Measurements from ENCODE around the gene MMP3. TPM values are rescaled to one million over a fixed set of nuclear protein-coding genes. Genes with fewer than 3 reads are reported as not detected.

MMP3 gene
- total RNA-seq, 2 experiments from 2014 or later = not detected

DNA sequence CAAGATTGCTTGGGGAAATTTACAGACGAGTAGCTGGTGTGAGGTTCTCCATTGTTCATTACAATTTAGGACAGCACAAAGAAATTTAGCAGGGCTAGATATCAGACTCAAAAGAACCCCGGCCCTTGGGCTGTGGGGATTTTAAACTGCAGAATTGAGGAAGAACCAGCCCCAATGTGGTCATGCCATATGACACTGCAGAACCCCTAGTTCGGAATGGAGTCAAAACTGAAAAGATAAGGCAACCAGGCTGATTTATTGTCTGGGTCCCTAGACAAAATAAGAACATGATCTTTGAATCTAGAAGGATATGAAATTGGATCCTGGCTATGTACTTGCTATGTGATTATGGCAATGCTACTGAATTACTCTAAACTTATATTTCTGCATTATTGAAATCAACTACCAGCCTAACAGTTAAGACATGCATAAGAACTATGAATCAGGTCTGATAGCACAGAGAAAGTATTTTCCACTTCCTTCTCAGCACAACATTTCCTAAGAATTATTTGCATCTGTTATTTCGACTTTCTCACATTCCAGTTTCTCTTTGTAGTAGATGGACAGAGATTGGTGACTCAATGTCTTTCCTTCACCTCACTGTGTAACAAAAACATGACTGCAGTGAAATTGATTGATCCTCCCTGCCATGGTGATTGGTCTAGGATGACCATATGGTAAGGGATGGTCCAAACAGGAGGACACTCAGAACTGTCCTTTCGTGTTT lies 13.2 kb downstream of the MMP3 start:
- no peaks in the 10 kb centered on the region for H3K4me1 Mint-ChIP-seq (ENCODE audit: low read depth)
- no peak overlapping the region for H3K27ac Mint-ChIP-seq
- TF ChIP-seq, protein P1, sequence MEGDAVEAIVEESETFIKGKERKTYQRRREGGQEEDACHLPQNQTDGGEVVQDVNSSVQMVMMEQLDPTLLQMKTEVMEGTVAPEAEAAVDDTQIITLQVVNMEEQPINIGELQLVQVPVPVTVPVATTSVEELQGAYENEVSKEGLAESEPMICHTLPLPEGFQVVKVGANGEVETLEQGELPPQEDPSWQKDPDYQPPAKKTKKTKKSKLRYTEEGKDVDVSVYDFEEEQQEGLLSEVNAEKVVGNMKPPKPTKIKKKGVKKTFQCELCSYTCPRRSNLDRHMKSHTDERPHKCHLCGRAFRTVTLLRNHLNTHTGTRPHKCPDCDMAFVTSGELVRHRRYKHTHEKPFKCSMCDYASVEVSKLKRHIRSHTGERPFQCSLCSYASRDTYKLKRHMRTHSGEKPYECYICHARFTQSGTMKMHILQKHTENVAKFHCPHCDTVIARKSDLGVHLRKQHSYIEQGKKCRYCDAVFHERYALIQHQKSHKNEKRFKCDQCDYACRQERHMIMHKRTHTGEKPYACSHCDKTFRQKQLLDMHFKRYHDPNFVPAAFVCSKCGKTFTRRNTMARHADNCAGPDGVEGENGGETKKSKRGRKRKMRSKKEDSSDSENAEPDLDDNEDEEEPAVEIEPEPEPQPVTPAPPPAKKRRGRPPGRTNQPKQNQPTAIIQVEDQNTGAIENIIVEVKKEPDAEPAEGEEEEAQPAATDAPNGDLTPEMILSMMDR (IDR thresholded peaks at IDR 0.05) = no peak
- no peaks in the 10 kb centered on the region for H3K9me3 Mint-ChIP-seq
- H3K36me3 Mint-ChIP-seq (ENCODE audit: low read depth) = no peaks in the 10 kb centered on the region
- ChIA-PET POLR2A (no interaction called here), CTCF (no interaction called here)
- H3K27me3 Mint-ChIP-seq = peaks cover 30% of the 10 kb centered on the region
- ATAC-seq (no peak), DNase-seq (no peak)
- H3K4me3 Mint-ChIP-seq = no peak overlapping the region
- intact Hi-C loops (cut with micrococcal nuclease) = no loop called here

DNA sequence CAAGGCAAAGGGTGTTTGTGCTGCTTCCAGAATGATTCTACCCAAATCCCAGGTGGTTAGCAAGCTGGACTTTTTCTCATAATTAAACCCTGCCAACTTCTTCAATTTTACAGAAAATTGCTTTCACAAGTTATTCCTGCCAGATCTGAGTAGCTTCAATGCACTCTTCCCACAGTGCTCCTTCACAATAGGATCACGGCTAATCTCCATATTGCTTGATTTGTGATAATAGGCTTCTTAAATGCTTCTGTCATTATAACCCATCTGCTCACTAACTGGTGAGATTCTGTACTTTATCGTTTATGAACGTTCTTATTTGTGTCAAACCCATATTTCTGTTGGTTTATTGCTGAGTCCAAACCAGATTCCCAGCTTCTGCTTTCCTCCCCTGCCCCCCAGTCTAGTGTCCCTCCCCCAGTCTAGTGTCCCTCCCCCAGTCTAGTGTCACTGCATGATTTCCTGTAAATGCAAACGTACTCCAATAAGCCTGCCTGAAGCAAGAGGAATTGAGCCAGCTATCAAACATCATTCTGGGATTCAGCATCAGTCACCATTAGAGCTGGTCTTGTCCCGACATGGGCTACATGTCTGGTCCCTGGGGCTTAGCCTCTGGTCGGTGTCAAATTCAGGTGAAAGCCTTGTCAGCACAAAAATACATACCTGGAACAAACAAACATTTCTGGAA lies 14.0 kb downstream of the MMP3 start:
- DNase-seq (no peak), ATAC-seq (no peak)
- ChIA-PET CTCF (no interaction called here), POLR2A (no interaction called here)
- no peaks in the 10 kb centered on the region for H3K4me1 Mint-ChIP-seq (ENCODE audit: low read depth)
- TF ChIP-seq, protein P1 (IDR thresholded peaks at IDR 0.05) = no peak
- no peak overlapping the region for H3K27ac Mint-ChIP-seq
- no peaks in the 10 kb centered on the region for H3K9me3 Mint-ChIP-seq
- intact Hi-C loops (cut with micrococcal nuclease) = no loop called here
- H3K4me3 Mint-ChIP-seq = no peak overlapping the region
- H3K27me3 Mint-ChIP-seq = peaks cover 28% of the 10 kb centered on the region
- H3K36me3 Mint-ChIP-seq (ENCODE audit: low read depth) = no peaks in the 10 kb centered on the region

GRCh38 chr11:102824556-102824955 lies 18.9 kb downstream of the MMP3 start:
- ChIA-PET POLR2A (no interaction called here), CTCF (no interaction called here)
- TF ChIP-seq, protein P1 (IDR thresholded peaks at IDR 0.05) = no peak
- H3K4me1 Mint-ChIP-seq (ENCODE audit: low read depth) = no peaks in the 10 kb centered on the region
- intact Hi-C loops (cut with micrococcal nuclease) = no loop called here
- H3K4me3 Mint-ChIP-seq = no peak overlapping the region
- peaks cover 9% of the 10 kb centered on the region for H3K27me3 Mint-ChIP-seq
- no peak for ATAC-seq
- no peak overlapping the region for H3K27ac Mint-ChIP-seq
- H3K36me3 Mint-ChIP-seq (ENCODE audit: low read depth) = no peaks in the 10 kb centered on the region
- no peaks in the 10 kb centered on the region for H3K9me3 Mint-ChIP-seq
- DNase-seq = no peak

DNA sequence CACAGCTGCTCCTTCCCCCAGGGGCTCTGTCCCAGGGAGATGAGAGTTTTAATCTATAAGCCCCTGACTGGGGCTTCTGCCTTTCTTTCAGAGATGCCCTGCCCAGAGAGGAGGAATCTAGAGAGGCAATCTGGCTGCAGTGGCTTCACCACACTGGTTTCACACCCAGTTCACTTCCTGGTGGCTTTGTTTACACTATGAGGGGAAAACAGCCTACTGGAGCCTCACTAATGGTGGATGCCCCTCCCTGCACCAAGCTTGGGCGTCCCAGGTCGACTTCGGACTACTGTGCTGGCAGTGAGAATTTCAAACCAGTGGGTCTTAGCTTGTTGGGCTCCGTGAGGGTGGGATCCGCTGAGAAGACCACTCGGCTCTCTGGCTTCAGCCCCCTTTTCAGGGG lies 23.9 kb downstream of the MMP3 start:
- H3K4me3 Mint-ChIP-seq = no peak overlapping the region
- H3K4me1 Mint-ChIP-seq (ENCODE audit: low read depth) = no peaks in the 10 kb centered on the region
- TF ChIP-seq, protein P1 (IDR thresholded peaks at IDR 0.05) = no peak
- intact Hi-C loops (cut with micrococcal nuclease) = no loop called here
- CTCF ChIA-PET = no interaction called here
- DNase-seq (no peak), ATAC-seq (no peak)
- H3K9me3 Mint-ChIP-seq = peaks cover 9% of the 10 kb centered on the region
- POLR2A ChIA-PET = no interaction called here
- H3K27me3 Mint-ChIP-seq = peaks cover 1% of the 10 kb centered on the region
- H3K27ac Mint-ChIP-seq = no peak overlapping the region
- H3K36me3 Mint-ChIP-seq (ENCODE audit: low read depth) = no peaks in the 10 kb centered on the region

- H3K27me3 Mint-ChIP-seq = peaks cover 3% of the 10 kb centered on the region
- H3K4me1 Mint-ChIP-seq (ENCODE audit: low read depth) = no peaks in the 10 kb centered on the region
- POLR2A ChIA-PET = no interaction called here
- intact Hi-C loops (cut with micrococcal nuclease) = no loop called here
- no peak for DNase-seq
- TF ChIP-seq, protein P1 (IDR thresholded peaks at IDR 0.05) = no peak
- no peak for ATAC-seq
- H3K9me3 Mint-ChIP-seq = peaks cover 9% of the 10 kb centered on the region
- CTCF ChIA-PET = no interaction called here
- H3K4me3 Mint-ChIP-seq = no peak overlapping the region
- H3K36me3 Mint-ChIP-seq (ENCODE audit: low read depth) = no peaks in the 10 kb centered on the region
- H3K27ac Mint-ChIP-seq = no peak overlapping the region
These were observed 29.9 kb downstream of the MMP3 start for GRCh38 chr11:102813484-102813883.
